GM18526 (cell line): ENCODE data around the gene KRT77.

Source experiments
- POLR2A ChIP-seq: IDR thresholded peaks from 3 replicates; pipeline ENCODE4 v1.6.1; 2011; ENCODE audit not compliant: insufficient read length; ENCODE audit errors: extremely low read depth

Gene KRT77

GRCh38 chr12:52658196-52658595, 45.1 kb downstream of the KRT77 start:
- no peak for TF ChIP-seq POLR2A

GRCh38 chr12:52657250-52657902, 45.9 kb downstream of the KRT77 start:
- TF ChIP-seq POLR2A: no peak

GRCh38 chr12:52656616-52657015, 46.7 kb downstream of the KRT77 start:
- TF ChIP-seq POLR2A: no peak

DNA sequence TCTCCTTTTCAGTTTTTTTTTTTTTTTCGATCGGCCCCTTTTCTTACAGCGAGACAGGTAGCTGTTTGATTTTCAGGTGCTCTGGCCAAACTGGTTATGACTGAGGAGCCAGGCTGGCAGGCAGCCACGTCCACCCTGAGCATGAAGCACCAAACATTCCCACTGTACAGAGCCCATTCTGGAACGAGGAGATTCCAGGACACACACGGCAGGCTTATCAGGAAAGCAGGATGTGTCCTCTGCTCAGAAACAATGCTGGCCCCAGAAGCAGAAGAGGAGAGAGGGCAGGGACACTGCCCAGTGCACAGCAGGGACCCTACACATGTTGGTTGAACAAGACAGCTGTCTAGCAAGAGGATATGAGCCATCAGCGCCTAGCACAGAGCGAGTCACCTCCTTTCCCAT, 47.6 kb downstream of the KRT77 start:
- no peak for TF ChIP-seq POLR2A

DNA sequence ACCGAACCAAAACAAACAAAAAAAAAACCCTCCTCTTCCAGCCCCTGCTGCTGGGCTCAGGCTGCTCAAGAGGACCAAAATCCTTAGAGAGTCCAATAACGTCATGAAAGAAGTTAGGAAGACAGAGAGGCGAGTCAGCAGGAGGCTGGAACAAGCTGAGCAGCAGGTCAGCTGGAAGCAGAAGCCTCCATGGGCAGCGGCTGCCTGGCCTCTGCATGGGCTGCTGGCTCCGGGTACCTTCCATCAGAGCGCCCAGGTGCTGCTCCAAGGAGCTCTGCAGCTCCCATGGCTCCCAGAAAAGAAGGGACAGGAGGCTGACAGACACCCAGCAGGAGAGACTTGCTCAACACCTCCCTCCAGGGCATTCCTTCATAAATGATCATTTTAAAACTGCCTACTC, 48.1 kb downstream of the KRT77 start:
- no peak for TF ChIP-seq POLR2A

DNA sequence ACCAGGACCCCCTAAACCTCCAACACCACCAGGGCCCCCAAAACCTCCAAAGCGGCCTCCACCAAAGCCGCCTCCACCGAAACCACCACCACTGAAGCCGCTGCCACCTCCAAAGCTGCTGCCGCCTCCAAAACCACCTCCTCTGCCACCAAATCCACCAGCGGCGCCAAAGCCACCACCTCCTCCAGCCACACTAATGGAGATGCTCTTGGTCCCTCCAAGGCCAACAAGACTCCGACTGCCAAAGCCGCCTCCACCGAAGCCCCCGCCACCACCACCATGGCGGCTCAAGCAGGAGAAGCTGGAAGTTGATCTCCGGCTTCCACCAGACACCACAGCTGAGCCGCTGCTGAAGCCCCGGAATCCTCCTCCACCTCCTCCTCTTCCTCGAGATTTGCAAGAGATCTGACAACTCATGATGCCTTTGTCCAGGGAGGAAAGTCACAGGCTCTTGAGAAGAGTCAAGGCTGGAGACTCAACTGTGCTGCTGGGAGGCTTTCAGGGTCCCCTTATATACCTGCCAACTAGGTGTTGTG, 51.5 kb downstream of the KRT77 start, which contains the start of gene KRT2:
Gene KRT2, minus strand, starts transcription at position 486 of the 536 bp plus-strand sequence. Its CDS starts 69 bp downstream, at position 417.
- no peak for TF ChIP-seq POLR2A

GRCh38 chr12:52650520-52651081, 52.7 kb downstream of the KRT77 start:
- no peak for TF ChIP-seq POLR2A

GRCh38 chr12:52649066-52649465, 54.3 kb downstream of the KRT77 start:
- TF ChIP-seq POLR2A: no peak

DNA sequence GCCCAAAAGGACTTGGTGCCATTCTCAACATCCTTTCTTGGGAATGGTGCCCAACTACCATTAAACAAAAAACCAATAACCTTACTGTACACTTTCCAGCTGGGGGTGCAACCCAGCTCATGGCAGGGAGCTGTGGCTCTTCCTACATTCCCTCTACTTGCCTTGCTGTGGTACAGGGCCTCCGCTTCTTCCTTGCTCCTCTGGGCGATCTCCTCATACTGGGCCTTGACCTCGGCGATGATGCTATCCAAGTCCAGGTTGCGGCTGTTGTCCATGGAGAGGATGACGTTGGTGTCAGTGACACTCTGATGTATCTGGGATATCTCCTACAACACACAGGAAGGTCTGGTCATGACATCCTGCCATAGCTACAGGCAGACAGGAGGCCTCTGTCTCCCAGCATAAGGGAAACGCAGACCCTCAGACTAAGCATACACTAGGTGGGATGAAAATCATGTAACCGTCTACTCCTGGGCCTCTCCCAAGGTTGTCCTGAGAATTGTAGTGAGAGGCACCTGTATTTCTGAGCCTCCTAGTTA, 55.2 kb downstream of the KRT77 start:
- TF ChIP-seq POLR2A: no peak

DNA sequence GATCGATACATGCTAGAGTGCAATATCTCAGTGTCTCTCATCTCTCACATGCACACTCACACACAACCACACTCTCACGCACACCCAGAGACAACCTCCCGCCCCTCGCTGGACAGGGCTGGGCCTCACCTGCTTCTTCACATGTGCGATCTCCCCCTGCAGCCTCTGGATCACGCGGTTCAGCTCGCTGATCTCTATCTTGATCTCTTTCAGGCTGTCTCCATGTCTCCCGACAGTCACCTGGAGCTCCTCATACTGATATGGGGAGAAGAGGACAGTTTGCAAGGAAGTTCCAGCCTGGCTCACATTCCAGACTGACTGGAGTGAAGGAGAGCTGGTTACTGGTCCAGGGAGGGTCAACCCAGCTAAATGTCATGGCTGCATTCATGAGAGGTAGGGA, 55.7 kb downstream of the KRT77 start:
- no peak for TF ChIP-seq POLR2A

DNA sequence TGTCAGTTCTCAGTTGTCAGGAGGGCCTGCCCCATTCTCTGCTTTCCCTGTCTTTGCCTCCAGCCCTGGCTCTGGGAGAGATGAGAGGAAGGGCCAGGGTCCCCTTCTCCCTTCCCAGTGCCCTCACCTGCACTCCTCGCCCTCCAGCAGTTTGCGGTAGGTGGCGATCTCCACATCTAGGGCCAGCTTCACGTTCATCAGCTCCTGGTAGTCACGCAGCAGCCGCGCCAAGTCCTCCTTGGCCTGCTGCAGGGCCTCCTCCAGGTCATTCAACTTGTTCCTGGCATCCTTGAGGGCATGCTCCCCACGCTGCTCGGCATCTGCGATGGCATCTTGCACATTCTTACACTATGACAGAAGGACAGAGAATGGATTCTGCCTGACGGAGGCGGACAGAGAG, 56.7 kb downstream of the KRT77 start:
- no peak for TF ChIP-seq POLR2A

DNA sequence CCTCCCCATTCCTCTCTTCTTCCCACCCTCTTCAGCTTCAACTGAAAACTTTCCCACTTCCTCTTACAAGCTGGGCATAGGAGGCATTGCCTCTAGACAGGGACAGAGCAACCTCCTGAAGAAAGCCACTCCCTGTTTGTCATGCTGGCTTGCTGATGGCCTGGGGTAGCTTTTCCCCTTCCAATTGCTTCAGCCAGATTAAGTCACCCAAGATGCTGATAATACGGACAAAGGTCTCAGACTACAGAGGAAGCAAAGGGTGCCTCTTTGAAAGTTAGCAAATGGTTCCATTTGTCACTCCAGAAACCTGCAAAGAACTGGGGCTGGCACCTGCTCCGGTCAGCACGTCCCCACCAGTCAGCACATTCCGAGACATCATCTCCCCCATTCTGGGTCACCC, 57.3 kb downstream of the KRT77 start:
- TF ChIP-seq POLR2A: no peak

DNA sequence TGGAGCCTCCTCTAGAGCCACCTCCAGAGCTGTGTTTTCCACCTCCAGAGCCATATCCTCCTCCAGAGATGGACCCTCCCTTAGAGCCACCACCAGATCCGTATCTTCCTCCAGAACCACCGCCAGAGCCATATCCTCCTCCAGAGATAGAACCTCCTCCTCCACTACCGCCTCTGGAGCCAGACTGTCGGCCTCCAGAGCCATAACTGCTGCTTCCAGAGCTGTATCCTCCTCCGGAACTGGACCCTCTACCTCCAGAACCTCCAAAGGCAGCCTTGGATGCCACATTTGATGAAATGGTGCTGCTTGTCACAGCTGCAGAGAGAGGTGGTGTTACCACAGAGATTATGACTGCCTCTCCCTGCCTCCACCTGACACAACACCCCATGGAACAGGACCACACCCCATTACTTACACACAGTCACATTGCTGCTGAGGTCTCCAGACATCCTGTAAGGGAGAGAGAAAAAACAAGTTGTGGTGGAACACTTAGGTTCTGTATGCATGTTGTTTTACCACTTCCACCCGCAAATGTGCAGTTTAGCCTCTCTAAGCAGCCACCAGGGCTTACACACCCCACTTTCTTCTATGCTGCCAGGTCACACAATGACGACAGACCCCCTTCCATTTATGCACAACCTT, 58.1 kb downstream of the KRT77 start:
- no peak for TF ChIP-seq POLR2A

- no peak for TF ChIP-seq POLR2A
Measured at GRCh38 chr12:52644078-52644415, 59.3 kb downstream of the KRT77 start.

DNA sequence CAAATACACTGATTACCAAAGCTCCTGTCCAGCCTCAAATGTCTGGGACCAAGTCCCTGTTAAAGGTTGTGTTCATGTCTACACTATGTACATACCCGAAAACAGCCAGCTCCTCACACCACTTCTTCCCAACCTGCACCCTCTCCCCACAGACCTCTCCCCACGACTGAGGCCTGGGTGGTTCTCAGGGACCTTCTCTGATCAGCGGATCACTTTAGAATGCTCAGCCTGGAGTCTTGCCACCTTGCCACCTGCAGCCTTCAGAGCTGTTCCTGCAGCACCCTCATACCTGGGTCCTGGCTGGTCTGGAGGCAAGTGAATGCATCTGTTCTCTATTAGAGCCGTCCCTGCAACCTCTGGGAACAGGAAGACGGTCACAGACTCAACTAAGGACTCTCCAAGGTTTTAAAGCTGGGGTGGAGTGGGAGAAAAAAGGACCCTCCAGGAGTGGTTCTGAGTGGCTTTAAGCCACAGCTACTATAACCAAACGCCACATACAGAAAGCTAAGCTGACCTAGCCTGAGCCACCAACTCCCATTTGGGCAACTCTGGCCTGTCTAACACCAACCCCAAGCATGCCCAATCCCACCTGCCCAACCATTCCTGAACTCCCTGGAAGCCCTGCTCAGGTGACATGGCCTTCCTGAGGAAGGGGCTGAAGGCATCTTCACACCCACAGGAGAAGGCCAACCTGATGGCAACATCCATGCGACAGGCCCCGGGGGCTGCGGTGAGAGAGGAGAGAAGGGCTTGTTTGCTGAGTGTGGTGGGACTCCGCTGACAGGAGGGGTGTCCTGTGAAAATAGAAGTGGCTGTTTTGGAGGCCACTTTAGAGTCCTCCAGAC, 59.9 kb downstream of the KRT77 start:
- TF ChIP-seq POLR2A: no peak

DNA sequence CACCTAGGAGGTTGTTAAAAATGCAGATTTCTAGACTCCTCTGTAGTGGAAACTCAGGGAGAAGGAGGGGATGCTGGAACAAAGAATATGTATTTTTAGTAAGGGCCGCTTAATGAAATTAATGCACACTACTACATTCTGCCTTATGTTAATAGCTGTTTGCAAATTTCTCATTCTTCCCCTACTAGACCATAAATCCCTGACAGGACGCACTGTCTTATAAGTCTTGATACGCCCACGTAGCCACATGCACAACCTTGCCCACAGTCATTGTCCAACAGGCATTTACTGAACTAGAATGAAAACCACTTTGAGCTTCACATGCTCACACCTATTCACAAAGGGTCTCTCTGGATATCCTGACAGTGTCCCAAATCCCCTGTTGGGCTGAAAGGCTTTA, 61.9 kb downstream of the KRT77 start:
- no peak for TF ChIP-seq POLR2A
